K562 (cell line): ENCODE results near the gene NR6A1. TPM values are rescaled to one million over a fixed set of nuclear protein-coding genes. Genes with fewer than 3 reads are reported as not detected.

Experiments used
- ATAC-seq: fragments of 200-7000 bp; cut with Tn5 transposase; 3 replicates; pipeline ENCODE4 v1.9.1; 2020; ENCODE audit warnings: moderate library complexity
- BruUV-seq: library from RNA; stranded (reverse); fragments of 400-500 nt; replicated peaks from 2 replicates; lab custom pipeline; 2021; lab: Mats Ljungman, UMichigan
- CTCF ChIA-PET: fragments of 300-600 bp; formaldehyde crosslinking; extraction: SDS; loops from one replicate; lab custom pipeline; 2021; ENCODE audit warnings: low intra/inter-chr PET ratio; lab: Yijun Ruan, JAX
- POLR2A ChIA-PET: fragments of 300-600, 350-650 bp; sonication (Branson Sonifier 250); formaldehyde crosslinking; extraction: SDS; loops from one replicate; lab custom pipeline; 2021; ENCODE audit warnings: antibody characterized with exemption, inconsistent platforms; lab: Yijun Ruan, JAX
- DNase-seq, 4 experiments: peaks; one replicate each; pipeline versions ENCODE4 v3.0.0 to v3.0.0-alpha.2; 2011 to 2018; ENCODE audit warnings: low spot score in 3 of 4, mixed read lengths in 3 of 4; ENCODE audit errors: extremely low read depth in 1 of 4
- FAIRE-seq: peaks from 2 replicates; lab custom pipeline; 2011; peaks lifted over from hg19 to GRCh38; lab: Jason Lieb, UNC
- H2AFZ ChIP-seq: 2 replicates; pipeline ENCODE4 v1.6.0; 2011; ENCODE audit warnings: low read depth, low read length, control low read depth, inconsistent platforms
- H3K27ac ChIP-seq: fragments of 200-600 bp; 3 replicates; pipeline ENCODE4 v1.8.0; 2011; ENCODE audit warnings: low read depth, mild to moderate bottlenecking, control low read depth, inconsistent platforms, low read length, moderate library complexity, mixed read lengths; ENCODE audit errors: extremely low read depth
- H3K27me3 ChIP-seq, 2 experiments: fragments of 300-600 bp in 1 of 2; 2 replicates in 1 of 2; 3 replicates in 1 of 2; pipeline versions ENCODE4 v1.6.0 to v1.8.0; 2011; ENCODE audit warnings: inconsistent platforms in 2 of 2, low read length in 2 of 2, mild to moderate bottlenecking in 1 of 2, mixed read lengths in 1 of 2, moderate library complexity in 1 of 2; ENCODE audit not compliant: control insufficient read depth in 2 of 2, insufficient read depth in 2 of 2
- H3K36me3 ChIP-seq: fragments of 300-600 bp; 3 replicates; pipeline ENCODE4 v1.8.0; 2011; ENCODE audit warnings: mild to moderate bottlenecking, low read length, inconsistent platforms; ENCODE audit not compliant: control insufficient read depth, insufficient read depth
- H3K4me1 ChIP-seq, 2 experiments: fragments of 200-600 bp in 1 of 2; replicated peaks in 1 of 2; 2 replicates in 1 of 2; 3 replicates in 1 of 2; pipeline versions ENCODE4 v1.5.1 to v1.8.0; 2011; ENCODE audit warnings: inconsistent platforms in 2 of 2, low read length in 2 of 2, mild to moderate bottlenecking in 1 of 2, mixed read lengths in 1 of 2, moderate library complexity in 1 of 2; ENCODE audit not compliant: control insufficient read depth in 2 of 2, insufficient read depth in 2 of 2
- H3K4me2 ChIP-seq: 2 replicates; pipeline ENCODE4 v1.6.1; 2011; ENCODE audit warnings: low read length, control low read depth, inconsistent platforms, mixed read lengths; ENCODE audit not compliant: insufficient read depth
- H3K4me3 ChIP-seq: fragments of 200-600 bp; sonication (generic), shearing (Covaris generic); 2 replicates; pipeline ENCODE4 v1.5.1; 2016; ENCODE audit warnings: control low read depth, inconsistent platforms
- H3K79me2 ChIP-seq: fragments of 200-600 bp; 3 replicates; pipeline ENCODE4 v1.8.0; 2011; ENCODE audit warnings: low read length, inconsistent platforms; ENCODE audit not compliant: control insufficient read depth, insufficient read depth
- H3K9ac ChIP-seq, 2 experiments: 2 replicates each; pipeline versions ENCODE4 v1.6.0 to v1.6.1; 2011; ENCODE audit warnings: low read depth in 2 of 2, low read length in 2 of 2, control low read depth in 1 of 2, inconsistent platforms in 1 of 2, mild to moderate bottlenecking in 1 of 2, mixed read lengths in 1 of 2; ENCODE audit not compliant: insufficient read depth in 1 of 2
- H3K9me1 ChIP-seq: one replicate; pipeline ENCODE4 v1.6.0; 2011; ENCODE audit warnings: inconsistent platforms, mild to moderate bottlenecking, low read length, moderate library complexity; ENCODE audit not compliant: control insufficient read depth, insufficient read depth
- H3K9me3 ChIP-seq: replicated peaks from 2 replicates; pipeline ENCODE4 v1.5.1; 2011; ENCODE audit warnings: low read depth, low read length, inconsistent platforms; ENCODE audit not compliant: control insufficient read depth, insufficient read depth
- H4K20me1 ChIP-seq: replicated peaks from 2 replicates; pipeline ENCODE4 v1.6.1; 2011; ENCODE audit warnings: low read length, inconsistent platforms, mixed read lengths; ENCODE audit not compliant: control insufficient read depth, insufficient read depth
- BRF1 ChIP-seq: IDR thresholded peaks from 3 replicates; pipeline ENCODE4 v1.6.1; 2011; ENCODE audit warnings: borderline replicate concordance, mild to moderate bottlenecking; ENCODE audit not compliant: insufficient read length; ENCODE audit errors: extremely low read depth
- CUX1 ChIP-seq: fragments of 200-800 bp; sonication (Bioruptor generic); IDR thresholded peaks from 2 replicates; pipeline ENCODE4 v1.6.1; 2016; ENCODE audit warnings: missing genetic modification characterization, missing compliant biosample characterization
- PCBP1 ChIP-seq: fragments of 200-400 bp; formaldehyde crosslinking; IDR thresholded peaks from 2 replicates; pipeline ENCODE4 v1.6.1; 2018; ENCODE audit warnings: mild to moderate bottlenecking, low read depth, low read length; ENCODE audit not compliant: poor library complexity, severe bottlenecking
- RBM39 ChIP-seq: fragments of 200-400 bp; formaldehyde crosslinking; optimal IDR thresholded peaks from 2 replicates; pipeline ENCODE3; 2018; ENCODE audit warnings: low read depth, low read length
- RUNX1 ChIP-seq: sonication (generic); IDR thresholded peaks from 2 replicates; pipeline ENCODE4 v1.6.1; 2016; ENCODE audit warnings: antibody characterized with exemption, low read depth
- TAF1 ChIP-seq: IDR thresholded peaks from 2 replicates; pipeline ENCODE4 v1.6.1; 2011; ENCODE audit warnings: mild to moderate bottlenecking, low read length, moderate library complexity; ENCODE audit not compliant: insufficient read depth, control insufficient read depth, severe bottlenecking; ENCODE audit errors: extremely low read depth
- TAF7 ChIP-seq: fragments of 450-650 bp; IDR thresholded peaks from 2 replicates; pipeline ENCODE4 v1.6.1; 2016; ENCODE audit warnings: missing genetic modification characterization, missing compliant biosample characterization
- ZBTB7A ChIP-seq: IDR thresholded peaks from 2 replicates; pipeline ENCODE4 v1.6.1; 2011; ENCODE audit warnings: low read depth, mild to moderate bottlenecking, low read length, moderate library complexity, borderline replicate concordance; ENCODE audit not compliant: control insufficient read depth
- ZFPM2 ChIP-seq: fragments of 250-450 bp; sonication (Bioruptor Pico); IDR thresholded peaks from 2 replicates; pipeline ENCODE4 v1.5.1; 2022; ENCODE audit warnings: mild to moderate bottlenecking
- ZNF507 ChIP-seq: conservative IDR thresholded peaks from 2 replicates; pipeline ENCODE4 v1.6.1; 2017; ENCODE audit warnings: missing genetic modification characterization, missing compliant biosample characterization
- ZNF551 ChIP-seq: fragments of 250-450 bp; sonication (Bioruptor Pico); IDR thresholded peaks from 2 replicates; pipeline ENCODE4 v1.5.0; 2021; ENCODE audit warnings: mild to moderate bottlenecking, moderate library complexity
- WGBS: fragments of 100-300 bp; shearing (Covaris generic); methylation state at CpG from one replicate; pipeline ENCODE4 v1.1.6; 2016; ENCODE audit warnings: low coverage, mixed read lengths; ENCODE audit not compliant: insufficient coverage; ENCODE audit errors: missing lambda C conversion rate; 5-methylcytosine and 5-hydroxymethylcytosine counted together
- in situ Hi-C: fragments of 300-500 bp; cut with MboI; formaldehyde crosslinking; loops from 4 replicates; pipeline ENCODE4 v1.15.0; 2018; ENCODE audit warnings: inconsistent platforms, mixed read lengths
- intact Hi-C: fragments of 100-400 bp; cut with micrococcal nuclease; formaldehyde crosslinking; loops from 2 replicates; pipeline ENCODE4 v1.14.2; 2022
- polyA plus RNA-seq, 8 experiments: library from polyadenylated mRNA; depleted of rRNA in 4 of 8; stranded (reverse) in 5 of 8; unstranded in 3 of 8; fragments of >200 nt; fragmentation: Nextera tagmentation in 2 of 8; fragmentation: Illumina TruSeq in 1 of 8; extraction: Ambion mirVana in 2 of 8; extraction: Trizol in 1 of 8; gene quantifications; 2 replicates each; pipeline versions ENCODE4 v1.2.1 to v1.2.3, GENCODE V29; 2011 to 2014; ENCODE audit warnings: inconsistent platforms in 1 of 8, missing spikeins in 1 of 8
- total RNA-seq, 7 experiments: library from RNA; depleted of rRNA in 6 of 7; stranded (reverse); fragments of >200 nt in 6 of 7; fragmentation: Illumina TruSeq in 2 of 7; extraction: Trizol in 2 of 7; gene quantifications; 2 replicates each; pipeline versions ENCODE4 v1.2.1 to v1.2.3, GENCODE V29; 2011 to 2021; ENCODE audit warnings: low replicate concordance in 1 of 7
- TF ChIP-seq, protein P1 (sequence below), 2 experiments: fragments of 450-650 bp in 1 of 2; sonication (generic) in 1 of 2; formaldehyde crosslinking; conservative IDR thresholded peaks; 2 replicates each; pipeline versions ENCODE4 v1.4.0 to v1.8.1; 2020 to 2022; ENCODE audit warnings: mild to moderate bottlenecking in 1 of 2, missing genetic modification reagents in 1 of 2
- TF ChIP-seq, protein P2 (sequence below), 2 experiments: IDR thresholded peaks; 2 replicates each; pipeline ENCODE4 v1.6.1; 2011; ENCODE audit warnings: borderline replicate concordance in 1 of 2, control low read depth in 1 of 2, low read depth in 1 of 2, low read length in 1 of 2, mild to moderate bottlenecking in 1 of 2, mixed read lengths in 1 of 2, moderate library complexity in 1 of 2; ENCODE audit not compliant: insufficient read depth in 1 of 2, insufficient read length in 1 of 2, poor library complexity in 1 of 2, severe bottlenecking in 1 of 2; ENCODE audit errors: extremely low read depth in 1 of 2
- TF ChIP-seq, protein P3 (sequence below): sonication (generic); formaldehyde crosslinking; IDR thresholded peaks from 2 replicates; pipeline ENCODE4 v1.8.0; 2022; ENCODE audit warnings: missing genetic modification reagents, mild to moderate bottlenecking, borderline replicate concordance

Gene NR6A1
- total and polyA plus RNA-seq, 9 of the 15 experiments (the other 6 are each of a cell fraction or from before 2014, with no cell fraction given) = 9.7 to 55.4 (median 28.3) TPM

- no peak overlapping the region for H2AFZ ChIP-seq
Observed at GRCh38 chr9:124559871-124560270, 211.2 kb downstream of the NR6A1 start.

More at GRCh38 chr9:124559871-124560270, 211.2 kb downstream of the NR6A1 start:
- intact Hi-C loops (loop anchor here (5.0 kb wide), 1 partner anchor 37 kb away; no protein-coding TSS in a partner anchor), in situ Hi-C loops (no loop called here)
- ChIA-PET CTCF (no interaction called here), POLR2A (no interaction called here)
- no peak for TF ChIP-seq BRF1
- no peak for TF ChIP-seq ZNF551 (CRISPR knock-in tag)
- no peak for TF ChIP-seq TAF7 (tag)
- no peak for TF ChIP-seq ZFPM2 (CRISPR knock-in tag)
- TF ChIP-seq TAF1 = no peak
- TF ChIP-seq RUNX1 = no peak
- TF ChIP-seq, protein P1, sequence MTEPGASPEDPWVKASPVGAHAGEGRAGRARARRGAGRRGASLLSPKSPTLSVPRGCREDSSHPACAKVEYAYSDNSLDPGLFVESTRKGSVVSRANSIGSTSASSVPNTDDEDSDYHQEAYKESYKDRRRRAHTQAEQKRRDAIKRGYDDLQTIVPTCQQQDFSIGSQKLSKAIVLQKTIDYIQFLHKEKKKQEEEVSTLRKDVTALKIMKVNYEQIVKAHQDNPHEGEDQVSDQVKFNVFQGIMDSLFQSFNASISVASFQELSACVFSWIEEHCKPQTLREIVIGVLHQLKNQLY (CRISPR knock-in tag; conservative IDR thresholded peaks at IDR 0.05) = no peak
- TF ChIP-seq, protein P2, sequence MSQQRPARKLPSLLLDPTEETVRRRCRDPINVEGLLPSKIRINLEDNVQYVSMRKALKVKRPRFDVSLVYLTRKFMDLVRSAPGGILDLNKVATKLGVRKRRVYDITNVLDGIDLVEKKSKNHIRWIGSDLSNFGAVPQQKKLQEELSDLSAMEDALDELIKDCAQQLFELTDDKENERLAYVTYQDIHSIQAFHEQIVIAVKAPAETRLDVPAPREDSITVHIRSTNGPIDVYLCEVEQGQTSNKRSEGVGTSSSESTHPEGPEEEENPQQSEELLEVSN (IDR thresholded peaks at IDR 0.05; ENCODE audit: borderline replicate concordance in 1 of 2, extremely low read depth in 1 of 2, insufficient read depth in 1 of 2, insufficient read length in 1 of 2, low read depth in 1 of 2, low read length in 1 of 2, poor library complexity in 1 of 2, severe bottlenecking in 1 of 2) = no peak
- TF ChIP-seq PCBP1 = no peak
- no peak for TF ChIP-seq ZNF507 (tag)
- TF ChIP-seq RBM39 = no peak
- TF ChIP-seq, protein P3, sequence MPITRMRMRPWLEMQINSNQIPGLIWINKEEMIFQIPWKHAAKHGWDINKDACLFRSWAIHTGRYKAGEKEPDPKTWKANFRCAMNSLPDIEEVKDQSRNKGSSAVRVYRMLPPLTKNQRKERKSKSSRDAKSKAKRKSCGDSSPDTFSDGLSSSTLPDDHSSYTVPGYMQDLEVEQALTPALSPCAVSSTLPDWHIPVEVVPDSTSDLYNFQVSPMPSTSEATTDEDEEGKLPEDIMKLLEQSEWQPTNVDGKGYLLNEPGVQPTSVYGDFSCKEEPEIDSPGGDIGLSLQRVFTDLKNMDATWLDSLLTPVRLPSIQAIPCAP (CRISPR knock-in tag) = no peak
- TF ChIP-seq ZBTB7A = no peak
- TF ChIP-seq CUX1 (CRISPR knock-in tag) = no peak
- Histone ChIP-seq H3K9me3 (no peaks in the 10 kb centered on the region), H3K79me2 (0 out of 3 replicates have a peak, but pooled peaks cover 4% of the 10 kb centered on the region), H3K9me1 (no peaks in the 10 kb centered on the region), H3K9ac (no peak overlapping the region), H3K36me3 (no peaks in the 10 kb centered on the region), H4K20me1 (peaks cover 6% of the 10 kb centered on the region; the same call in 1 of the 2 replicates), H3K27ac (no peak overlapping the region), H3K4me1 (peaks cover 5 to 20% of the 10 kb centered on the region in 2 experiments), H3K27me3 (no peaks in the 10 kb centered on the region), H3K4me3 (no peak overlapping the region), H3K4me2 (no peak overlapping the region)
- BruUV-seq = no TSS peak
- 51% methylated on average over 2 of the region's 2 CpGs for WGBS
- FAIRE-seq (no peak), ATAC-seq (no peak), DNase-seq (no peak)
